Measurements from ENCODE around the gene CPO. TPM values are rescaled to one million over a fixed set of nuclear protein-coding genes. Genes with fewer than 3 reads are reported as not detected.

CPO gene
- total RNA-seq, 1 experiment from 2014 or later: 0.32 TPM

- Histone ChIP-seq H3K9me3 (ENCODE audit: control insufficient read depth in 1 of 2, insufficient read depth in 1 of 2, low read depth in 1 of 2, low read length in 2 of 2) (no peaks in the 10 kb centered on the region), H3K9ac (ENCODE audit: low read length) (no peak overlapping the region), H3K4me1 (ENCODE audit: control insufficient read depth in 1 of 2, insufficient read depth in 2 of 2, low read length in 2 of 2) (no peaks in the 10 kb centered on the region), H3K79me2 (ENCODE audit: insufficient read depth, low read length) (no peaks in the 10 kb centered on the region), H2AFZ (ENCODE audit: low read depth, low read length, poor library complexity, severe bottlenecking) (no peak overlapping the region), H3K27me3 (ENCODE audit: insufficient read depth, low read length) (no peaks in the 10 kb centered on the region), H3K4me2 (ENCODE audit: low read length) (no peak overlapping the region), H3K4me3 (replicated peaks in 1 of 2; ENCODE audit: low read depth in 1 of 2, low read length in 2 of 2) (no peak overlapping the region), H3K36me3 (ENCODE audit: control insufficient read depth in 1 of 2, insufficient read depth in 2 of 2, low read length in 2 of 2) (no peaks in the 10 kb centered on the region), H4K20me1 (ENCODE audit: insufficient read depth) (no peaks in the 10 kb centered on the region), H3K9me2 (ENCODE audit: insufficient read depth) (no peaks in the 10 kb centered on the region), H3K27ac (ENCODE audit: low read depth, low read length) (no peak overlapping the region)
- intact Hi-C loops (cut with micrococcal nuclease): loop anchor here (2.0 to 10.0 kb wide), 4 partner anchors 180 to 1064 kb away; no protein-coding TSS in a partner anchor
- RAD21 ChIA-PET (ENCODE audit: low non-redundant PET in 1 of 2, low total read pairs in 2 of 2, uncharacterized antibody in 2 of 2, unreplicated experiment in 2 of 2): no interaction called here
- CTCF ChIA-PET: interaction anchor here (1.1 to 2.5 kb wide), 2 partner anchors 180 to 492 kb away, joined by 8 read pairs; no protein-coding TSS in a partner anchor
- POLR2A ChIA-PET: no interaction called here
- ATAC-seq (no peak), DNase-seq (ENCODE audit: low read depth, low spot score) (no peak)
- BruUV-seq (replicated peaks): no TSS peak
- no peak for TF ChIP-seq TCF7L2 (IDR thresholded peaks at IDR 0.05; ENCODE audit: borderline replicate concordance, extremely low read depth, insufficient read depth, insufficient read length)
- no peak for TF ChIP-seq CBX3 (IDR thresholded peaks at IDR 0.05; ENCODE audit: low read depth)
- no peak for TF ChIP-seq ELF1 (IDR thresholded peaks at IDR 0.05; ENCODE audit: borderline replicate concordance, low read depth)
- TF ChIP-seq ZBTB33 (IDR thresholded peaks at IDR 0.05; ENCODE audit: extremely low read depth, insufficient replicate concordance, low read length): no peak
- TF ChIP-seq CTCF (IDR thresholded peaks at IDR 0.05 in 2 of 3, conservative IDR thresholded peaks at IDR 0.05 in 1 of 3; ENCODE audit: borderline replicate concordance in 1 of 3, insufficient read depth in 1 of 3, low read depth in 2 of 3, low read length in 2 of 3): no peak
- no peak for TF ChIP-seq JUND (IDR thresholded peaks at IDR 0.05)
- no peak for TF ChIP-seq POLR2AphosphoS5 (IDR thresholded peaks at IDR 0.05; ENCODE audit: low read depth, low read length)
- no peak for TF ChIP-seq EGR1 (IDR thresholded peaks at IDR 0.05; ENCODE audit: low read depth)
- TF ChIP-seq SIN3A (IDR thresholded peaks at IDR 0.05; ENCODE audit: low read depth): no peak
- TF ChIP-seq POLR2A (IDR thresholded peaks at IDR 0.05; ENCODE audit: borderline replicate concordance, extremely low read depth, insufficient read depth, insufficient read length): no peak
- no peak for TF ChIP-seq ZFX (IDR thresholded peaks at IDR 0.05)
- no peak for TF ChIP-seq CEBPB (IDR thresholded peaks at IDR 0.05; ENCODE audit: low read depth)
- no peak for TF ChIP-seq RAD21 (IDR thresholded peaks at IDR 0.05; ENCODE audit: low read depth)
- TF ChIP-seq YY1 (IDR thresholded peaks at IDR 0.05; ENCODE audit: extremely low read depth, insufficient replicate concordance, low read depth, low read length): no peak
- no peak for TF ChIP-seq MAX (IDR thresholded peaks at IDR 0.05)
- TF ChIP-seq REST (IDR thresholded peaks at IDR 0.05; ENCODE audit: low read depth): no peak
Measured at GRCh38 chr2:206980413-206980812, 41.1 kb downstream of the CPO start.

Data from HCT116 (cell line).